Measurements from ENCODE around the gene CSE1L.

GRCh38 chr20:49106328-49106727, 60.2 kb downstream of the CSE1L start:
- no peak for TF ChIP-seq CTCF (IDR thresholded peaks at IDR 0.05)
- TF ChIP-seq POLR2A (IDR thresholded peaks at IDR 0.05), result no peak
